ENCODE results near the gene VEGFA.

The VEGFA gene

DNA sequence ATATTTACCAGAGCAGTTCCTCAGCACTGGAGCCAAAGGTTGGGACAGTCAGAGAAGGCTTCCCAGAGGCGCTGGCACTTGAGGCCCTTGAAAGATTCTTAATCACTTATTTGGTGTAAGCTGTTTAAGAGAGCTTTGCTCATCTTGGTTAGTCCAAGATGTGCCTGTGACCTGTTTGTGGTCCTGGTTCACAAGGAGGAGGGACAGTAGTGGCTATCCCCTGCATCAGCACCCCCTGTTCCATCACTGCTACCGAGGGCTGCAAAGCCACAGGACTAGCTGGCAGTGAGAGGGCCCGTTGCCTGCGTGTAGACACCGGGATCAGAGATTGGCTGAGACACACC lies 35.7 kb downstream of the VEGFA start:
- no peaks in the 10 kb centered on the region for H3K4me1 ChIP-seq (ENCODE audit: insufficient read depth, low read length)

GRCh38 chr6:43806043-43806757 lies 36.2 kb downstream of the VEGFA start:
- Histone ChIP-seq H3K36me3 (ENCODE audit: insufficient read depth, low read length) (no peaks in the 10 kb centered on the region), H2AFZ (ENCODE audit: low read depth, low read length) (no peak overlapping the region), H3K4me1 (ENCODE audit: insufficient read depth, low read length) (no peaks in the 10 kb centered on the region), H3K27me3 (ENCODE audit: insufficient read depth, low read length) (peaks cover 23% of the 10 kb centered on the region), H3K9me3 (ENCODE audit: low read length) (no peaks in the 10 kb centered on the region), H3K4me3 (ENCODE audit: low read length) (no peak overlapping the region)

More for the DNA sequence above, 35.7 kb downstream of the VEGFA start:
- no peaks in the 10 kb centered on the region for H3K9me3 ChIP-seq (ENCODE audit: low read length)
- peaks cover 23% of the 10 kb centered on the region for H3K27me3 ChIP-seq (ENCODE audit: insufficient read depth, low read length)
- no peak overlapping the region for H3K4me3 ChIP-seq (ENCODE audit: low read length)
- no peak overlapping the region for H2AFZ ChIP-seq (ENCODE audit: low read depth, low read length)
- no peaks in the 10 kb centered on the region for H3K36me3 ChIP-seq (ENCODE audit: insufficient read depth, low read length)

DNA sequence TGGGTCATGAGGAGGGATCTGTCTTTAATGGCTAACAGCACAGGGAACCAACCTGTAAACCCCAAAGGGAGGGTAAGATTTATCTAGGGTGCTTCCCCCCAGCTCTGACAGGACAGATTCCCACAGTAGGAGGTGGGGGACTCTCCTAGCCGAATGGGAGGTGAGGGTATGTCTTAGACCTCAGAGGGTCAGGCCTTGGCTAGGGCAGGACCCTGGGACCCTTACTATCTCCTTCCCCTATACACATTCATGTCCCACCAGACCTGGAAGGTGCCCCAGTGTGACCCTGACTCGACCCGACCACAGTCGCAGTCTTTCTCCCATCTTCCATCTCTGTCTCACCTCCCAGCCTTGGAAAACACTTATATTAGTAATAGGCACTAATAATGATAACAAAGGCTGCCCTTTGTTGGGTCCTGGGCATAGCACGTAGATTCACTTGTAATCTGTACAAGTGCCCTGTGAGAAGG lies 36.8 kb downstream of the VEGFA start:
- Histone ChIP-seq H3K27me3 (ENCODE audit: insufficient read depth, low read length) (peaks cover 22% of the 10 kb centered on the region), H2AFZ (ENCODE audit: low read depth, low read length) (no peak overlapping the region), H3K36me3 (ENCODE audit: insufficient read depth, low read length) (no peaks in the 10 kb centered on the region), H3K4me1 (ENCODE audit: insufficient read depth, low read length) (no peaks in the 10 kb centered on the region), H3K9me3 (ENCODE audit: low read length) (no peaks in the 10 kb centered on the region), H3K4me3 (ENCODE audit: low read length) (no peak overlapping the region)

- H3K4me3 ChIP-seq (ENCODE audit: low read length), result no peak overlapping the region
- peaks cover 19% of the 10 kb centered on the region for H3K27me3 ChIP-seq (ENCODE audit: insufficient read depth, low read length)
- no peaks in the 10 kb centered on the region for H3K36me3 ChIP-seq (ENCODE audit: insufficient read depth, low read length)
- no peak overlapping the region for H2AFZ ChIP-seq (ENCODE audit: low read depth, low read length)
- H3K4me1 ChIP-seq (ENCODE audit: insufficient read depth, low read length), result no peaks in the 10 kb centered on the region
- H3K9me3 ChIP-seq (ENCODE audit: low read length), result no peaks in the 10 kb centered on the region
These were observed 37.4 kb downstream of the VEGFA start for GRCh38 chr6:43807228-43808061.

- Histone ChIP-seq H3K4me3 (ENCODE audit: low read length) (no peak overlapping the region), H3K4me1 (ENCODE audit: insufficient read depth, low read length) (no peaks in the 10 kb centered on the region), H3K36me3 (ENCODE audit: insufficient read depth, low read length) (no peaks in the 10 kb centered on the region), H3K27me3 (ENCODE audit: insufficient read depth, low read length) (peaks cover 19% of the 10 kb centered on the region), H3K9me3 (ENCODE audit: low read length) (no peaks in the 10 kb centered on the region), H2AFZ (ENCODE audit: low read depth, low read length) (no peak overlapping the region)
These were observed 38.4 kb downstream of the VEGFA start for GRCh38 chr6:43808412-43808811.

- no peaks in the 10 kb centered on the region for H3K36me3 ChIP-seq (ENCODE audit: insufficient read depth, low read length)
- no peak overlapping the region for H2AFZ ChIP-seq (ENCODE audit: low read depth, low read length)
- H3K4me3 ChIP-seq (ENCODE audit: low read length), result no peak overlapping the region
- no peaks in the 10 kb centered on the region for H3K4me1 ChIP-seq (ENCODE audit: insufficient read depth, low read length)
- peaks cover 17% of the 10 kb centered on the region for H3K27me3 ChIP-seq (ENCODE audit: insufficient read depth, low read length)
- no peaks in the 10 kb centered on the region for H3K9me3 ChIP-seq (ENCODE audit: low read length)
These were observed 39.6 kb downstream of the VEGFA start for GRCh38 chr6:43809417-43810305.

GRCh38 chr6:43810965-43811732 lies 41.1 kb downstream of the VEGFA start:
- H2AFZ ChIP-seq (ENCODE audit: low read depth, low read length), result no peak overlapping the region
- H3K4me3 ChIP-seq (ENCODE audit: low read length), result no peak overlapping the region
- peaks cover 18% of the 10 kb centered on the region for H3K27me3 ChIP-seq (ENCODE audit: insufficient read depth, low read length)
- no peaks in the 10 kb centered on the region for H3K36me3 ChIP-seq (ENCODE audit: insufficient read depth, low read length)
- no peaks in the 10 kb centered on the region for H3K9me3 ChIP-seq (ENCODE audit: low read length)
- no peaks in the 10 kb centered on the region for H3K4me1 ChIP-seq (ENCODE audit: insufficient read depth, low read length)

- no peaks in the 10 kb centered on the region for H3K9me3 ChIP-seq (ENCODE audit: low read length)
- H3K4me1 ChIP-seq (ENCODE audit: insufficient read depth, low read length), result no peaks in the 10 kb centered on the region
- no peak overlapping the region for H3K4me3 ChIP-seq (ENCODE audit: low read length)
- H3K36me3 ChIP-seq (ENCODE audit: insufficient read depth, low read length), result no peaks in the 10 kb centered on the region
- peaks cover 18% of the 10 kb centered on the region for H3K27me3 ChIP-seq (ENCODE audit: insufficient read depth, low read length)
- H2AFZ ChIP-seq (ENCODE audit: low read depth, low read length), result no peak overlapping the region
These were observed 41.7 kb downstream of the VEGFA start for GRCh38 chr6:43811733-43812099.

- Histone ChIP-seq H3K4me1 (ENCODE audit: insufficient read depth, low read length) (no peaks in the 10 kb centered on the region), H3K36me3 (ENCODE audit: insufficient read depth, low read length) (no peaks in the 10 kb centered on the region), H2AFZ (ENCODE audit: low read depth, low read length) (no peak overlapping the region), H3K4me3 (ENCODE audit: low read length) (no peak overlapping the region), H3K9me3 (ENCODE audit: low read length) (no peaks in the 10 kb centered on the region), H3K27me3 (ENCODE audit: insufficient read depth, low read length) (peaks cover 13% of the 10 kb centered on the region)
These were observed 43.0 kb downstream of the VEGFA start for GRCh38 chr6:43812850-43813578.

DNA sequence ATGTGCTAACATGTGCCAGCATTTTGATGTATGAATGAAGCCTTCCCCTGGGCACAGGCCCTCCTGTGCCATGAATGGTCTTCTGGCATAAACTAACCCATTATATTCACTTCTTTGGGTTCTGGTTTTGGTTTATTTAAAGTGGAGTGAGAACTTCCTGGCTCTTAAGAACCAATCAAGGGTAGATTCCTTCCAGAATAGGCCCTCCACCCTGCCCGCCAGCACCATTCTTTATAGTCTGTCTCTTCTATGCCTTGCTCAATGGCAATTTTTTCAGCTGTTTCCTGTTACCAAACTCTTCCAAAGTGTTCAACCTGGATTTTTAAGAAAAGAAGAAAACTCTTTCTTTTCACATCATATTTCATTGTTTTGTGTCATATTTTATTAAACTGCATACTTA lies 44.1 kb downstream of the VEGFA start:
- H3K36me3 ChIP-seq (ENCODE audit: insufficient read depth, low read length), result no peaks in the 10 kb centered on the region
- H3K27me3 ChIP-seq (ENCODE audit: insufficient read depth, low read length), result peaks cover 15% of the 10 kb centered on the region
- no peak overlapping the region for H3K4me3 ChIP-seq (ENCODE audit: low read length)
- H3K9me3 ChIP-seq (ENCODE audit: low read length), result no peaks in the 10 kb centered on the region
- no peak overlapping the region for H2AFZ ChIP-seq (ENCODE audit: low read depth, low read length)
- H3K4me1 ChIP-seq (ENCODE audit: insufficient read depth, low read length), result no peaks in the 10 kb centered on the region

GRCh38 chr6:43814865-43815264 lies 44.9 kb downstream of the VEGFA start:
- no peak overlapping the region for H2AFZ ChIP-seq (ENCODE audit: low read depth, low read length)
- H3K9me3 ChIP-seq (ENCODE audit: low read length), result no peaks in the 10 kb centered on the region
- H3K4me3 ChIP-seq (ENCODE audit: low read length), result no peak overlapping the region
- H3K36me3 ChIP-seq (ENCODE audit: insufficient read depth, low read length), result no peaks in the 10 kb centered on the region
- peaks cover 15% of the 10 kb centered on the region for H3K27me3 ChIP-seq (ENCODE audit: insufficient read depth, low read length)
- no peaks in the 10 kb centered on the region for H3K4me1 ChIP-seq (ENCODE audit: insufficient read depth, low read length)

GRCh38 chr6:43817192-43817591 lies 47.2 kb downstream of the VEGFA start:
- H3K4me3 ChIP-seq (ENCODE audit: low read length), result no peak overlapping the region
- H2AFZ ChIP-seq (ENCODE audit: low read depth, low read length), result no peak overlapping the region
- H3K9me3 ChIP-seq (ENCODE audit: low read length), result no peaks in the 10 kb centered on the region
- peaks cover 3% of the 10 kb centered on the region for H3K4me1 ChIP-seq (ENCODE audit: insufficient read depth, low read length)
- H3K36me3 ChIP-seq (ENCODE audit: insufficient read depth, low read length), result no peaks in the 10 kb centered on the region
- H3K27me3 ChIP-seq (ENCODE audit: insufficient read depth, low read length), result peaks cover 15% of the 10 kb centered on the region

Measured in neuron (in vitro differentiated cells).